GM21381 (cell line): ENCODE results near the gene STX12.
A peak's percentile ranks its signal among the peaks of the same experiment; 100 is the strongest.
"Not testable (repeated sequence)": the region's sequence is repeated elsewhere in the genome, so short reads cannot be mapped to it uniquely, and the experiment has no call there.

ENCODE experiments used
- ATAC-seq: cut with Tn5 transposase; IDR thresholded peaks from one replicate; pipeline ENCODE4 v1.9.1; 2021; ENCODE audit warnings: mild to moderate bottlenecking, moderate library complexity; ENCODE audit not compliant: unreplicated experiment

STX12 gene

GRCh38 chr1:27829339-27829960 lies 56.4 kb downstream of the STX12 start:
- not testable (repeated sequence) for ATAC-seq

- ATAC-seq, result peak; percentile 94
These were observed 57.8 kb downstream of the STX12 start, which contains the start of gene PPP1R8 for GRCh38 chr1:27830621-27831440. PPP1R8 (plus strand) TSS chr1:27830782; CDS start chr1:27830836, 54 bp downstream.

- no peak for ATAC-seq
These were observed 58.8 kb downstream of the STX12 start for GRCh38 chr1:27831568-27832410.

GRCh38 chr1:27832762-27833161 lies 59.7 kb downstream of the STX12 start:
- ATAC-seq, result no peak

GRCh38 chr1:27833470-27833869 lies 60.5 kb downstream of the STX12 start:
- ATAC-seq, result no peak

GRCh38 chr1:27835046-27835445 lies 62.0 kb downstream of the STX12 start:
- ATAC-seq, result no peak

- ATAC-seq, result no peak
These were observed 62.5 kb downstream of the STX12 start for GRCh38 chr1:27835501-27835900.

- ATAC-seq, result no peak
These were observed 76.9 kb downstream of the STX12 start for GRCh38 chr1:27849951-27850350.

GRCh38 chr1:27855085-27855484 lies 82.1 kb downstream of the STX12 start:
- ATAC-seq, result no peak

- ATAC-seq, result no peak
These were observed 83.7 kb downstream of the STX12 start for GRCh38 chr1:27856561-27857343.

- not testable (repeated sequence) for ATAC-seq
These were observed 84.5 kb downstream of the STX12 start for GRCh38 chr1:27857552-27857951.

- ATAC-seq, result no peak
These were observed 85.3 kb downstream of the STX12 start for GRCh38 chr1:27858072-27858948.

GRCh38 chr1:27858949-27859576 lies 86.0 kb downstream of the STX12 start:
- no peak for ATAC-seq

- no peak for ATAC-seq
These were observed 88.4 kb downstream of the STX12 start for GRCh38 chr1:27861436-27861835.

GRCh38 chr1:27862004-27862403 lies 89.0 kb downstream of the STX12 start:
- ATAC-seq, result no peak

GRCh38 chr1:27862671-27863537 lies 89.9 kb downstream of the STX12 start:
- ATAC-seq, result no peak

GRCh38 chr1:27863538-27863915 lies 90.5 kb downstream of the STX12 start:
- no peak for ATAC-seq

- no peak for ATAC-seq
These were observed 91.4 kb downstream of the STX12 start for GRCh38 chr1:27864264-27864895.
